Activated CD4-positive, CD25-positive, alpha-beta regulatory T cell treated with anti-CD3 and anti-CD28 coated beads, Interleukin-2, amount 50 U/mL, for 16 hours (primary cell): Measurements from ENCODE around the gene SNRNP25.
"Not testable (repeated sequence)": the region's sequence is repeated elsewhere in the genome, so short reads cannot be mapped to it uniquely, and the experiment has no call there.

ENCODE experiments used
- DNase-seq: peaks from one replicate; pipeline ENCODE4 v3.0.0-alpha.2; 2020; ENCODE audit warnings: low read depth, low spot score

The SNRNP25 gene

GRCh38 chr16:53346-54236 lies at the start of gene SNRNP25, which contains the start of gene POLR3K:
TSS of gene SNRNP25 (plus strand) at chr16:53828. CDS start at chr16:54017, 189 bp downstream.
TSS of gene POLR3K (minus strand) at chr16:53608. CDS start at chr16:53586, 22 bp downstream.
- DNase-seq, result peak; percentile 96

GRCh38 chr16:9903-10665 lies 43.5 kb upstream of the SNRNP25 start:
- DNase-seq, result no peak

GRCh38 chr16:10772-11171 lies 42.9 kb upstream of the SNRNP25 start:
- DNase-seq, result peak; percentile 79

GRCh38 chr16:17062-17765 lies 36.4 kb upstream of the SNRNP25 start:
- not testable (repeated sequence) for DNase-seq

- DNase-seq, result not testable (repeated sequence)
These were observed 32.7 kb upstream of the SNRNP25 start for GRCh38 chr16:20886-21285.

GRCh38 chr16:24151-24550 lies 29.5 kb upstream of the SNRNP25 start:
- DNase-seq, result not testable (repeated sequence)

GRCh38 chr16:25926-26348 lies 27.7 kb upstream of the SNRNP25 start:
- DNase-seq, result not testable (repeated sequence)

GRCh38 chr16:30627-31026 lies 23.0 kb upstream of the SNRNP25 start:
- not testable (repeated sequence) for DNase-seq

GRCh38 chr16:33154-33876 lies 20.3 kb upstream of the SNRNP25 start:
- DNase-seq, result not testable (repeated sequence)

- DNase-seq, result no peak
These were observed 19.6 kb upstream of the SNRNP25 start for GRCh38 chr16:33877-34647.

GRCh38 chr16:34648-34987 lies 19.0 kb upstream of the SNRNP25 start:
- no peak for DNase-seq

GRCh38 chr16:35011-35677 lies 18.5 kb upstream of the SNRNP25 start:
- no peak for DNase-seq

- no peak for DNase-seq
These were observed 17.8 kb upstream of the SNRNP25 start for GRCh38 chr16:35678-36305.

GRCh38 chr16:36336-36984 lies 17.2 kb upstream of the SNRNP25 start:
- no peak for DNase-seq

- DNase-seq, result no peak
These were observed 16.1 kb upstream of the SNRNP25 start for GRCh38 chr16:37511-37910.

GRCh38 chr16:38206-38605 lies 15.4 kb upstream of the SNRNP25 start:
- not testable (repeated sequence) for DNase-seq

GRCh38 chr16:38941-39892 lies 14.4 kb upstream of the SNRNP25 start:
- no peak for DNase-seq
